ENCODE measurements around the gene SRRM5.
"Not testable (repeated sequence)": the region's sequence is repeated elsewhere in the genome, so short reads cannot be mapped to it uniquely, and the experiment has no call there.

Gene SRRM5

GRCh38 chr19:43649514-43649913 lies 37.6 kb downstream of the SRRM5 start:
- Histone ChIP-seq H3K4me1 (ENCODE audit: insufficient read depth, insufficient read length) (peaks cover 2% of the 10 kb centered on the region), H3K9ac (ENCODE audit: insufficient read length, low read depth) (no peak overlapping the region), H3K4me3 (ENCODE audit: insufficient read length, low read depth) (no peak overlapping the region), H3K36me3 (ENCODE audit: insufficient read depth, insufficient read length, low read length) (peaks cover 27% of the 10 kb centered on the region), H3K9me3 (ENCODE audit: insufficient read depth, low read length) (peaks cover 15% of the 10 kb centered on the region; the same call in 1 of the 2 replicates), H3K27me3 (ENCODE audit: insufficient read depth, insufficient read length) (no peaks in the 10 kb centered on the region)
- no peak for TF ChIP-seq YY1 (IDR thresholded peaks at IDR 0.05; ENCODE audit: insufficient read depth, insufficient read length)
- no peak for TF ChIP-seq SUZ12 (IDR thresholded peaks at IDR 0.05; ENCODE audit: extremely low read depth, insufficient read depth, insufficient read length)
- no peak for TF ChIP-seq ZNF274 (IDR thresholded peaks at IDR 0.05; ENCODE audit: low read depth, low read length)
- no peak for DNase-seq (ENCODE audit: low read depth, low spot score)

- not testable (repeated sequence) for H3K4me3 ChIP-seq (ENCODE audit: insufficient read length, low read depth); H3K4me1 ChIP-seq (ENCODE audit: insufficient read depth, insufficient read length); DNase-seq (ENCODE audit: low read depth, low spot score); H3K27me3 ChIP-seq (ENCODE audit: insufficient read depth, insufficient read length); H3K9ac ChIP-seq (ENCODE audit: insufficient read length, low read depth)
- Histone ChIP-seq H3K9me3 (ENCODE audit: insufficient read depth, low read length) (peaks cover 15% of the 10 kb centered on the region; the same call in 1 of the 2 replicates), H3K36me3 (ENCODE audit: insufficient read depth, insufficient read length, low read length) (peaks cover 33% of the 10 kb centered on the region)
Measured at GRCh38 chr19:43650276-43650675, 38.4 kb downstream of the SRRM5 start.

GRCh38 chr19:43651758-43652545 lies 40.1 kb downstream of the SRRM5 start:
- peaks cover 2% of the 10 kb centered on the region for H3K4me1 ChIP-seq (ENCODE audit: insufficient read depth, insufficient read length)
- no peak overlapping the region for H3K9ac ChIP-seq (ENCODE audit: insufficient read length, low read depth)

GRCh38 chr19:43652546-43652874 lies 40.6 kb downstream of the SRRM5 start:
- H3K9ac ChIP-seq (ENCODE audit: insufficient read length, low read depth) = no peak overlapping the region
- no peak overlapping the region for H3K4me3 ChIP-seq (ENCODE audit: insufficient read length, low read depth)
- H3K27me3 ChIP-seq (ENCODE audit: insufficient read depth, insufficient read length) = no peaks in the 10 kb centered on the region
- peaks cover 10% of the 10 kb centered on the region; the same call in 1 of the 2 replicates for H3K9me3 ChIP-seq (ENCODE audit: insufficient read depth, low read length)
- peaks cover 40% of the 10 kb centered on the region for H3K36me3 ChIP-seq (ENCODE audit: insufficient read depth, insufficient read length, low read length)
- DNase-seq (ENCODE audit: low read depth, low spot score) = no peak
- no peak for TF ChIP-seq YY1 (IDR thresholded peaks at IDR 0.05; ENCODE audit: insufficient read depth, insufficient read length)
- TF ChIP-seq SUZ12 (IDR thresholded peaks at IDR 0.05; ENCODE audit: extremely low read depth, insufficient read depth, insufficient read length) = no peak
- no peak for TF ChIP-seq ZNF274 (IDR thresholded peaks at IDR 0.05; ENCODE audit: low read depth, low read length)
- H3K4me1 ChIP-seq (ENCODE audit: insufficient read depth, insufficient read length) = peaks cover 2% of the 10 kb centered on the region

More at GRCh38 chr19:43651758-43652545, 40.1 kb downstream of the SRRM5 start:
- Histone ChIP-seq H3K4me3 (ENCODE audit: insufficient read length, low read depth) (no peak overlapping the region), H3K36me3 (ENCODE audit: insufficient read depth, insufficient read length, low read length) (peaks cover 44% of the 10 kb centered on the region), H3K9me3 (ENCODE audit: insufficient read depth, low read length) (peaks cover 14% of the 10 kb centered on the region; the same call in 1 of the 2 replicates), H3K27me3 (ENCODE audit: insufficient read depth, insufficient read length) (no peaks in the 10 kb centered on the region)
- no peak for TF ChIP-seq YY1 (IDR thresholded peaks at IDR 0.05; ENCODE audit: insufficient read depth, insufficient read length)
- no peak for TF ChIP-seq ZNF274 (IDR thresholded peaks at IDR 0.05; ENCODE audit: low read depth, low read length)
- no peak for TF ChIP-seq SUZ12 (IDR thresholded peaks at IDR 0.05; ENCODE audit: extremely low read depth, insufficient read depth, insufficient read length)
- DNase-seq (ENCODE audit: low read depth, low spot score) = no peak

GRCh38 chr19:43656436-43656835 lies 44.5 kb downstream of the SRRM5 start:
- H3K27me3 ChIP-seq (ENCODE audit: insufficient read depth, insufficient read length) = no peaks in the 10 kb centered on the region
- no peak overlapping the region for H3K9ac ChIP-seq (ENCODE audit: insufficient read length, low read depth)
- H3K4me1 ChIP-seq (ENCODE audit: insufficient read depth, insufficient read length) = peaks cover 2% of the 10 kb centered on the region
- peaks cover 54% of the 10 kb centered on the region for H3K36me3 ChIP-seq (ENCODE audit: insufficient read depth, insufficient read length, low read length)
- H3K4me3 ChIP-seq (ENCODE audit: insufficient read length, low read depth) = no peak overlapping the region
- H3K9me3 ChIP-seq (ENCODE audit: insufficient read depth, low read length) = no peaks in the 10 kb centered on the region
- DNase-seq (ENCODE audit: low read depth, low spot score) = no peak
- TF ChIP-seq ZNF274 (IDR thresholded peaks at IDR 0.05; ENCODE audit: low read depth, low read length) (no peak), SUZ12 (IDR thresholded peaks at IDR 0.05; ENCODE audit: extremely low read depth, insufficient read depth, insufficient read length) (no peak), YY1 (IDR thresholded peaks at IDR 0.05; ENCODE audit: insufficient read depth, insufficient read length) (no peak)

- peaks cover 52% of the 10 kb centered on the region for H3K36me3 ChIP-seq (ENCODE audit: insufficient read depth, insufficient read length, low read length)
- H3K9me3 ChIP-seq (ENCODE audit: insufficient read depth, low read length) = no peaks in the 10 kb centered on the region
- no peak overlapping the region for H3K9ac ChIP-seq (ENCODE audit: insufficient read length, low read depth)
- no peaks in the 10 kb centered on the region for H3K4me1 ChIP-seq (ENCODE audit: insufficient read depth, insufficient read length)
- DNase-seq (ENCODE audit: low read depth, low spot score) = no peak
- TF ChIP-seq SUZ12 (IDR thresholded peaks at IDR 0.05; ENCODE audit: extremely low read depth, insufficient read depth, insufficient read length) (no peak), ZNF274 (IDR thresholded peaks at IDR 0.05; ENCODE audit: low read depth, low read length) (no peak), YY1 (IDR thresholded peaks at IDR 0.05; ENCODE audit: insufficient read depth, insufficient read length) (no peak)
- no peaks in the 10 kb centered on the region for H3K27me3 ChIP-seq (ENCODE audit: insufficient read depth, insufficient read length)
- H3K4me3 ChIP-seq (ENCODE audit: insufficient read length, low read depth) = no peak overlapping the region
Measured at GRCh38 chr19:43658001-43658400, 46.1 kb downstream of the SRRM5 start.

GRCh38 chr19:43658494-43658893 lies 46.6 kb downstream of the SRRM5 start:
- DNase-seq (ENCODE audit: low read depth, low spot score) = no peak
- no peaks in the 10 kb centered on the region for H3K4me1 ChIP-seq (ENCODE audit: insufficient read depth, insufficient read length)
- H3K36me3 ChIP-seq (ENCODE audit: insufficient read depth, insufficient read length, low read length) = peaks cover 52% of the 10 kb centered on the region
- H3K9me3 ChIP-seq (ENCODE audit: insufficient read depth, low read length) = no peaks in the 10 kb centered on the region
- no peaks in the 10 kb centered on the region for H3K27me3 ChIP-seq (ENCODE audit: insufficient read depth, insufficient read length)
- no peak overlapping the region for H3K9ac ChIP-seq (ENCODE audit: insufficient read length, low read depth)
- TF ChIP-seq ZNF274 (IDR thresholded peaks at IDR 0.05; ENCODE audit: low read depth, low read length) (no peak), SUZ12 (IDR thresholded peaks at IDR 0.05; ENCODE audit: extremely low read depth, insufficient read depth, insufficient read length) (no peak), YY1 (IDR thresholded peaks at IDR 0.05; ENCODE audit: insufficient read depth, insufficient read length) (no peak)
- H3K4me3 ChIP-seq (ENCODE audit: insufficient read length, low read depth) = no peak overlapping the region

Data from NT2/D1 (cell line).